GM12878 (cell line): ENCODE measurements around the gene WDR74. TPM values are rescaled to one million over a fixed set of nuclear protein-coding genes. Genes with fewer than 3 reads are reported as not detected.

Experiments used
- ATF2 ChIP-seq: IDR thresholded peaks from 2 replicates; pipeline ENCODE4 v1.6.1; 2012; ENCODE audit warnings: low read length, inconsistent platforms
- BHLHE40 ChIP-seq, 2 experiments: fragments of 450-650 bp in 1 of 2; IDR thresholded peaks; 2 replicates each; pipeline ENCODE4 v1.6.1; 2011 to 2017; ENCODE audit warnings: low read depth in 2 of 2, borderline replicate concordance in 1 of 2, improper control_type of control experiment in 1 of 2, low read length in 1 of 2, mild to moderate bottlenecking in 1 of 2
- CBX3 ChIP-seq: fragments of 200-600 bp; sonication (generic); IDR thresholded peaks from 2 replicates; pipeline ENCODE4 v1.6.1; 2016; ENCODE audit warnings: low read depth, borderline replicate concordance
- CBX5 ChIP-seq: sonication (generic); IDR thresholded peaks from 2 replicates; pipeline ENCODE4 v1.6.1; 2016; ENCODE audit warnings: low read depth, moderate library complexity, mild to moderate bottlenecking, inconsistent platforms
- CHD1 ChIP-seq: IDR thresholded peaks from 2 replicates; pipeline ENCODE4 v1.6.1; 2012; ENCODE audit warnings: low read depth, low read length, improper control_type of control experiment
- CREB1 ChIP-seq: IDR thresholded peaks from 2 replicates; pipeline ENCODE4 v1.6.1; 2012; ENCODE audit warnings: low read depth, mild to moderate bottlenecking, inconsistent platforms
- CREM ChIP-seq: IDR thresholded peaks from 2 replicates; pipeline ENCODE4 v1.6.1; 2014; ENCODE audit warnings: antibody characterized with exemption, low read depth
- DPF2 ChIP-seq: fragments of 450-650 bp; IDR thresholded peaks from 2 replicates; pipeline ENCODE4 v1.6.1; 2017; ENCODE audit warnings: mild to moderate bottlenecking
- FOXK2 ChIP-seq: fragments of 450-650 bp; IDR thresholded peaks from 2 replicates; pipeline ENCODE4 v1.6.1; 2017; ENCODE audit warnings: mild to moderate bottlenecking, moderate library complexity
- IKZF1 ChIP-seq: fragments of 450-650 bp; conservative IDR thresholded peaks from 2 replicates; pipeline ENCODE4 v1.6.1; 2017; ENCODE audit warnings: antibody characterized with exemption, mild to moderate bottlenecking
- IRF5 ChIP-seq: fragments of 450-650 bp; IDR thresholded peaks from 2 replicates; pipeline ENCODE4 v1.6.1; 2017; ENCODE audit warnings: borderline replicate concordance
- KDM1A ChIP-seq: fragments of 200-600 bp; sonication (generic); IDR thresholded peaks from 2 replicates; pipeline ENCODE4 v1.6.1; 2016; ENCODE audit warnings: borderline replicate concordance
- MTA2 ChIP-seq: fragments of 450-650 bp; IDR thresholded peaks from 2 replicates; pipeline ENCODE4 v1.6.1; 2016; ENCODE audit warnings: low read depth, mild to moderate bottlenecking, moderate library complexity
- NFXL1 ChIP-seq: fragments of 450-650 bp; IDR thresholded peaks from 2 replicates; pipeline ENCODE4 v1.6.1; 2017; ENCODE audit warnings: antibody characterized with exemption, mild to moderate bottlenecking, borderline replicate concordance
- RAD21 ChIP-seq: IDR thresholded peaks from 2 replicates; pipeline ENCODE4 v1.6.1; 2011; ENCODE audit warnings: mild to moderate bottlenecking, low read depth, low read length, moderate library complexity; ENCODE audit not compliant: insufficient read depth
- RELA ChIP-seq: fragments of 450-650 bp; IDR thresholded peaks from 2 replicates; pipeline ENCODE4 v1.8.0; 2014; ENCODE audit warnings: borderline replicate concordance; ENCODE audit not compliant: partially characterized antibody
- RFX5 ChIP-seq: IDR thresholded peaks from 2 replicates; pipeline ENCODE4 v1.6.1; 2011; ENCODE audit warnings: low read depth, low read length, improper control_type of control experiment
- SMC3 ChIP-seq: IDR thresholded peaks from 2 replicates; pipeline ENCODE4 v1.6.1; 2011; ENCODE audit warnings: low read length, improper control_type of control experiment, borderline replicate concordance
- SP1 ChIP-seq: IDR thresholded peaks from one replicate; pipeline ENCODE4 v1.6.1; 2011; ENCODE audit warnings: low read depth, low read length
- TBL1XR1 ChIP-seq: IDR thresholded peaks from 2 replicates; pipeline ENCODE4 v1.6.1; 2012; ENCODE audit warnings: low read depth, low read length, improper control_type of control experiment
- TCF12 ChIP-seq: IDR thresholded peaks from 2 replicates; pipeline ENCODE4 v1.6.1; 2011; ENCODE audit warnings: low read depth, mild to moderate bottlenecking, low read length
- ZBTB40 ChIP-seq: fragments of 450-650 bp; IDR thresholded peaks from 2 replicates; pipeline ENCODE4 v1.6.1; 2016; ENCODE audit warnings: mild to moderate bottlenecking, moderate library complexity, borderline replicate concordance
- ZNF207 ChIP-seq: fragments of 450-650 bp; IDR thresholded peaks from 2 replicates; pipeline ENCODE4 v1.6.1; 2014; ENCODE audit warnings: antibody characterized with exemption, mild to moderate bottlenecking, borderline replicate concordance
- ZNF274 ChIP-seq: IDR thresholded peaks from one replicate; pipeline ENCODE4 v1.8.0; 2011; ENCODE audit not compliant: insufficient read length, insufficient read depth
- ZSCAN29 ChIP-seq: fragments of 450-650 bp; IDR thresholded peaks from 2 replicates; pipeline ENCODE4 v1.6.1; 2017; ENCODE audit warnings: mild to moderate bottlenecking, moderate library complexity
- polyA plus RNA-seq, 11 experiments: library from polyadenylated mRNA; depleted of rRNA in 4 of 11; unstranded in 6 of 11; stranded (reverse) in 5 of 11; fragments of >200 nt; fragmentation: Nextera tagmentation in 4 of 11; fragmentation: Illumina TruSeq in 1 of 11; extraction: Ambion mirVana in 4 of 11; extraction: Trizol in 1 of 11; gene quantifications; 1 replicate in 1 of 11; 2 replicates in 10 of 11; pipeline versions ENCODE4 v1.2.1 to v1.2.3, GENCODE V29; 2011 to 2016; ENCODE audit warnings: inconsistent platforms in 2 of 11, missing spikeins in 2 of 11, low read depth in 1 of 11
- total RNA-seq, 4 experiments: library from RNA; depleted of rRNA in 3 of 4; stranded (reverse); fragments of >200 nt in 3 of 4; fragmentation: Illumina TruSeq in 1 of 4; extraction: Trizol in 1 of 4; gene quantifications; 2 replicates each; pipeline versions ENCODE4 v1.2.1 to v1.2.3, GENCODE V29; 2013 to 2021

The WDR74 gene
- total and polyA plus RNA-seq, 10 of the 15 experiments (the other 5 are each of a cell fraction or from before 2014, with no cell fraction given) = 18.2 to 103 (median 60.7) TPM

- no peak for TF ChIP-seq RAD21
- no peak; the same call in 1 of the 2 replicates for TF ChIP-seq ZNF207
- TF ChIP-seq ZBTB40 = peak; percentile 92
- TF ChIP-seq IKZF1 = peak; percentile 61
- peak; percentile 14; the same call in 1 of the 2 replicates for TF ChIP-seq TCF12
- no peak for TF ChIP-seq CHD1
- peak in 1 of 2 experiments; percentile 19; a peak in 1 of 4 replicates for TF ChIP-seq BHLHE40 (IDR thresholded peaks at IDR 0.05; ENCODE audit: borderline replicate concordance in 1 of 2, low read depth in 2 of 2, low read length in 1 of 2)
- TF ChIP-seq IRF5 = no peak
- no peak for TF ChIP-seq ZNF274
- no peak for TF ChIP-seq CBX3
- no peak for TF ChIP-seq CBX5
- TF ChIP-seq SMC3 = 0 out of 2 replicates have a peak, but pooled peaks have one; percentile 3
- TF ChIP-seq TBL1XR1 = no peak
- no peak for TF ChIP-seq MTA2
- no peak; the same call in 1 of the 2 replicates for TF ChIP-seq ATF2
- TF ChIP-seq ZSCAN29 = no peak
- TF ChIP-seq CREB1 = peak; percentile 96
- TF ChIP-seq FOXK2 = peak; percentile 85
- peak; percentile 65; the same call in 1 of the 2 replicates for TF ChIP-seq RFX5
- TF ChIP-seq KDM1A = no peak
- TF ChIP-seq RELA = peak; percentile 52
- peak; percentile 94 for TF ChIP-seq SP1
- TF ChIP-seq NFXL1 = no peak
- TF ChIP-seq CREM = peak; percentile 89
- peak; percentile 98 for TF ChIP-seq DPF2
Observed at GRCh38 chr11:62831520-62832335, 7.7 kb downstream of the WDR74 start, which contains the start of gene STX5 (continued).
